ENCODE data around the gene NEDD4L. TPM values are rescaled to one million over a fixed set of nuclear protein-coding genes. Genes with fewer than 3 reads are reported as not detected.

Gene NEDD4L
- total RNA-seq, 3 donors from 2014 or later = 2.6 to 4.7 (median 2.9) TPM

DNA sequence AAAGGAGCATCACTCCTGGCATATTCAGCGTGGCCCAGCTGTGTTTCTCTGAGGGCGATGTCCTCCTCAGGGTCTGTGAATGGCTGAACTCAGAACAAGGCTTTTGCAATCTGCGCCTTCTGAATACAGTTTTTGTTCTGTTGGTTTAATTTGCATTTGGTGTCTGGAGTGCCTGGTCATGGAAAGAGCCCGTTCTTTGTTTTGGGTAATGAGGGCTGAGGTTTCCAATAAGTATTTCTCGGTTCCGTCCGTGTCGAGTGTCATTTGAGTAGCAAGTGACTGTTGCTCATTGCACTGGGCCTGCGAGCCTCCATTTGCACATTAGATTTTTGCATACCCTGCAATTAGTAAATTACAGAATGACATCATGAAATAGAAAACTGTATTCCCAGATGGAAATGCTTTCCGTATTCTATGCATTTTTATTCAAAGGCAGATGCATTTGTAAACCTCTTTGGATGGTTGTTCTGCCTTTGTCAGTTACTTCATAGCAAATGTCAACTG, 57.3 kb downstream of the NEDD4L start:
- DNase-seq (no peak), ATAC-seq (no peak)
- Mint-ChIP-seq H3K36me3 (ENCODE audit: insufficient read depth) (no peaks in the 10 kb centered on the region), H3K4me1 (ENCODE audit: low read depth) (peaks cover 3% of the 10 kb centered on the region), H3K4me3 (no peak overlapping the region), H3K9me3 (no peaks in the 10 kb centered on the region), H3K27me3 (ENCODE audit: low read depth) (peaks cover 2% of the 10 kb centered on the region)

DNA sequence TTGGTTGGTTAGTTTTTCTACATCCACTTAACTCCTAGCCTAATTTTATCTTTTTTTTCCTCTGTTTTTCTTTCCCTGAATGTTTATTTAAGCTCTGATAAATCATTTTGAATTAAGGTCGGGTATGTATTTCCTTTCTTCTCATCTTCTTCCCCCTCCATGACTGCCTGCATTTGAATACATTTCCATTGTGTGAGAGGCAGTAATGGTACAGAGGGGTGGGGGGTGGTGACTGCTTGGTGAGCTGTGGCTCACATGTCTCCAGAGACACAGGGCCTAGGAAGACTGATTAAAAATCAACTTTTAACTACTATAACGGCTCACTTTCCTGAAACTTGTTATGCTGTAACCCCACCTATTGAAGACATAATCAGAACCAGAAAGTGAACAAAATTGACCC, 58.0 kb downstream of the NEDD4L start:
- Mint-ChIP-seq H3K4me1 (ENCODE audit: low read depth) (peaks cover 3% of the 10 kb centered on the region), H3K9me3 (no peaks in the 10 kb centered on the region), H3K4me3 (no peak overlapping the region), H3K27me3 (ENCODE audit: low read depth) (peaks cover 2% of the 10 kb centered on the region), H3K36me3 (ENCODE audit: insufficient read depth) (no peaks in the 10 kb centered on the region)
- ATAC-seq = no peak
- no peak for DNase-seq

DNA sequence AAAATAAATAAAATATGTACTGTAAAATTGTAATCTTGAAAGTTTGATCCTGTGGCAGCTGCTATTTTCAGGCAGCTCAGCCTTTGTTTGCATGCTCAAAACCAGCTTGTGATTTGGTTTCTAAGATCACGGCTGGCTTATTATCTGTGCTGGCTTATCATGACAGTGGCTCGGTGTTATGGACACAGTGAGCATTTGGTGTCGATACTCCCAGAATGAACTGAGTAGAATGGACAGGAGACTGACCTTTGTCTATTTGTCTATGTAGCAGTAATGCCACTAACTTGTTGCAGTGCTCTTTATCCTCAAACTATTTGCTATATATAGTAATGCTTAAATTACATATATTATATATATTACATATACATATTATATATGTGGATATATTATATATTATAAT, 58.8 kb downstream of the NEDD4L start:
- H3K4me3 Mint-ChIP-seq = no peak overlapping the region
- H3K4me1 Mint-ChIP-seq (ENCODE audit: low read depth) = peaks cover 3% of the 10 kb centered on the region
- H3K27me3 Mint-ChIP-seq (ENCODE audit: low read depth) = peaks cover 2% of the 10 kb centered on the region
- H3K36me3 Mint-ChIP-seq (ENCODE audit: insufficient read depth) = no peaks in the 10 kb centered on the region
- no peaks in the 10 kb centered on the region for H3K9me3 Mint-ChIP-seq
- ATAC-seq (no peak), DNase-seq (no peak)

DNA sequence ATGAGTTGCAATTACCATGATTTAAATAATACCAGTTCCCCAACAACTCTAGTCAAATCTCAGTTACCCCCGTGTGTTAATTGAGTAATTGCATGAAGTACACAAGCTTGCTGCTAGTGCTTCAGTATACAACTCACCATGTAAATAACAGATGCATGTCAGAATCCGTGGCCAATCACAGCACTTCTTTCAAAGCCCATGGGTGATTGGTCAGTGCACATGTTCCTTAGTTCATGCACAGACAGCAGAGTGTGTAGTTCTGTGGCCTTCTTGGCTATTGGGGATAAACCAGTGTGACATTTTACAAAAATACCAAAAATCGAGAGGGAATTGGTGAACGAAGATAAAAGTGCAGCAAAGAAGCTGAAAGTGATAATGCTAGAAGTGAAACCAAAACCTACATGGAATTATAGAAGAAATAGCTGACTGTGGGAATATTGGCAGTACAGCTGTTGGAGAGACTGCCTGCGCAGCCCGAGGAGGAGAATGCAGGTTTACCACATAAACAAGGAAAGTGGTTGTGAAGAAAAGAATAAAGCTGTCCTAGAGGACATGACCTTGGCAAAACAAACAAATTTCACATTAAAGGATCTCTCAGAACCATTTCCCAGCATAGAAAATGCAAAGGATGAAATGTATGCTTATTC, 59.4 kb downstream of the NEDD4L start:
- Mint-ChIP-seq H3K9me3 (no peaks in the 10 kb centered on the region), H3K4me1 (ENCODE audit: low read depth) (peaks cover 3% of the 10 kb centered on the region), H3K27me3 (ENCODE audit: low read depth) (peaks cover 2% of the 10 kb centered on the region), H3K4me3 (no peak overlapping the region), H3K36me3 (ENCODE audit: insufficient read depth) (no peaks in the 10 kb centered on the region)
- ATAC-seq (no peak), DNase-seq (no peak)

GRCh38 chr18:58104096-58104495, 60.1 kb downstream of the NEDD4L start:
- H3K9me3 Mint-ChIP-seq = no peaks in the 10 kb centered on the region
- H3K27me3 Mint-ChIP-seq (ENCODE audit: low read depth) = peaks cover 2% of the 10 kb centered on the region
- H3K4me3 Mint-ChIP-seq = no peak overlapping the region
- H3K4me1 Mint-ChIP-seq (ENCODE audit: low read depth) = peaks cover 3% of the 10 kb centered on the region
- ATAC-seq (no peak), DNase-seq (no peak)
- H3K36me3 Mint-ChIP-seq (ENCODE audit: insufficient read depth) = no peaks in the 10 kb centered on the region

DNA sequence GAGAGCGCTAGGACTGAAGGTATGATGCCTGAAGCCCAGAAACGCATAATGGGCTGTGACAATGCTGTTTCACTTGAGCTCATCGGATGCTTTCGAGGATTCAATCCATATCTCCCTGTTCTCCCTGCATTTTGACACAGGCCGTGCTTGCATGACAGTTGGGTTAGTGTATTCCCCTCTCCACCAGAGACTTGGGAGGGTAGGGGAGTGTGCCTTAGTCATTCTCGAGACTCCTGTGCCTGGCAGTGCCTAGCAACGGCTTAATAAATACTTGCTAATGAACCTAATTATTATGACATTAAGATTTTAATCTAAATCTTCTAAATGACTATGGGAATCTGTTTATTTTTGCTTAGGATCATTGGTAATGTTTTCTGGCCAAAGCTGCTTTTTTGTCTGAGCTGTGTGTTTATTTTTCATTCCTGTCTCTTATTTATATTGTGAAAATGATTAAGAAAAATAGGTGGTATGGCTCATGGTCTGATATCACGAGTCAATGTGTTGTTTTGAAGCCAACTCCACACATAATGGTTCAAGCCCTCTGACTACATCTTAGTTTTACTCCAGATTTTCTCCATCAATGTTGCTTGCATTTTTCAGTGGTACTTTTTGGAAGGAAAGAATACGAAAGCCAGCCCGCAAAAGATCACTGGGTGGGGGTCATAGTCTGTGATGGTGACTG, 61.3 kb downstream of the NEDD4L start:
- Mint-ChIP-seq H3K4me3 (no peak overlapping the region), H3K36me3 (ENCODE audit: insufficient read depth) (no peaks in the 10 kb centered on the region), H3K4me1 (ENCODE audit: low read depth) (peaks cover 3% of the 10 kb centered on the region), H3K27me3 (ENCODE audit: low read depth) (peaks cover 2% of the 10 kb centered on the region), H3K9me3 (no peaks in the 10 kb centered on the region)
- DNase-seq (no peak), ATAC-seq (no peak)

DNA sequence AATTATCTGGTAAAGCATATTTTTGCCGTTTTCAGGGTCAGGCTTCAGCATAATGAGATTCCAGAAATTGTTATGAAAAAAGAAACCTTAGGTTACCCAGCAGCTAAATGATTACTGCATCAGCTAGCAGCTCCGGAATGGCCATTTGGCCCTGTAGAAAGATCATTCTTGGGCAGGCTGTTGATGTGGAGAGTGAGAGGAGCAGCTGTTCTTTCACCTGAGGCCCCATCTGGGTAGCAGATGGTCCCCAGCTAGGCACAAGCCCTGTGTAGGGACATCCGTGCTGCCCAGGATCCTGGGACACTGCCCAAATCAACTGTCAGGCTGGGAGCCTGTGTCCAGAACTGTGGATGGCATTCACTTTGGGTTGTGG, 61.8 kb downstream of the NEDD4L start:
- peaks cover 2% of the 10 kb centered on the region for H3K27me3 Mint-ChIP-seq (ENCODE audit: low read depth)
- H3K4me3 Mint-ChIP-seq = no peak overlapping the region
- no peak for ATAC-seq
- DNase-seq = no peak
- peaks cover 3% of the 10 kb centered on the region for H3K4me1 Mint-ChIP-seq (ENCODE audit: low read depth)
- H3K9me3 Mint-ChIP-seq = no peaks in the 10 kb centered on the region
- H3K36me3 Mint-ChIP-seq (ENCODE audit: insufficient read depth) = no peaks in the 10 kb centered on the region

DNA sequence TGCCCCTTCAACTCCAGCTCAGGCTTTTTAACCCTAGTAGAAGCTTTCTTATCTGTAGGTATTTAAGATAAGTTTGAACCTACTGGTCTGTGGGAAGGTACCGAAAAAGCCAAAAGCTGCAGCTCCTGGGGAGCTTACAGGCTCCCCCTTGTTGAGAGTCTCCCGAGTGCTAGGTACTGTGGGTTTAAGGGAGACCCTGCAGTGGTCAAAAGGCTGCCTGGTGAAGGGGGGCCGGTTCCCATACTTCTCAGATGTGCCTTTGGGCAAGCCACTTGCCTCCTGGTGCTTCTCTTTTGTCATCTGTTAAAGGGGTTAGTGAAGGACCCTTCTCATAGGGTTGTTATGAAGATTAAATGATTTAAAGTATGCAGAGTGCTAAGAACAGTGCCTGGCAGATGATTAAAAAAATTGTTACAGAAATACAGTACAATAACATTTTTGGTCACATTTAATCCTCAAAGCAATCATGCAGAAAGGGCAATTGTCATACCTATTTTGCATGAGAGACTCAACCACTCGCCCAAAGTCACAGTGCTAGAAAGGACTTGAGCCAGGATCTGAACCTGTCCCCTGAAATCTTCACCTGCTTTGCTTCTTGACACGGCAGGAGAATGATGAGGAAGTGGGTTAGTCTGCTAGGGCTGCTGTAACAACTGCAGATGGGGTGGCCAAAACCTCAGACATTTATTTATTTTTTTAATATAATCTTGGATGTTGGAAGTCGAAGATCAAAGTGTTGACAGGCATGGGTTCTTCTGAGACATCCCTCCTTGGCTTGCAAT, 62.5 kb downstream of the NEDD4L start:
- no peak overlapping the region for H3K4me3 Mint-ChIP-seq
- peaks cover 3% of the 10 kb centered on the region for H3K4me1 Mint-ChIP-seq (ENCODE audit: low read depth)
- H3K9me3 Mint-ChIP-seq = no peaks in the 10 kb centered on the region
- no peak for DNase-seq
- no peak for ATAC-seq
- no peaks in the 10 kb centered on the region for H3K36me3 Mint-ChIP-seq (ENCODE audit: insufficient read depth)
- peaks cover 5% of the 10 kb centered on the region for H3K27me3 Mint-ChIP-seq (ENCODE audit: low read depth)

GRCh38 chr18:58109256-58109655, 65.2 kb downstream of the NEDD4L start:
- ATAC-seq (no peak), DNase-seq (no peak)
- no peaks in the 10 kb centered on the region for H3K4me1 Mint-ChIP-seq (ENCODE audit: low read depth)
- no peaks in the 10 kb centered on the region for H3K9me3 Mint-ChIP-seq
- peaks cover 5% of the 10 kb centered on the region for H3K27me3 Mint-ChIP-seq (ENCODE audit: low read depth)
- H3K36me3 Mint-ChIP-seq (ENCODE audit: insufficient read depth) = no peaks in the 10 kb centered on the region
- no peak overlapping the region for H3K4me3 Mint-ChIP-seq

DNA sequence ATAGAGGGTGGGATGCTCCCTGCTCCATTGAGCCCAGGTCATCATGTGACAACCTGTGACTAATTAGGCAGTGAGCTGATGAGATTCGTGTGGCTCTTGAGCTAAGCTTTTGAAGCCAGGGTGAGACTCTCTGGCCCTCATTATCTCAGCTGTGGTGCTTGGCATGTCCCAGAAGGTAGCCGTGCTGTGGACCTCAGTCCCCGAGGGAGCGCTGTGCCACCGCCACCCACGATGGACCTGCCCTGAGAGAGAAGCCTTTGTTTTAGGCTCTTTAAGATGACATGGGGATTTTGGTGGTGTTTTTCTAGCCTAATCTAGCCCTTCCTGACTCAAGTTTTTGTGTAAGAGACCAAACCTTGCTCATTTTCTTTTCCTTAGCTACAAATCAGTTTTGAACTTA, 66.4 kb downstream of the NEDD4L start:
- ATAC-seq (no peak), DNase-seq (no peak)
- Mint-ChIP-seq H3K4me1 (ENCODE audit: low read depth) (no peaks in the 10 kb centered on the region), H3K36me3 (ENCODE audit: insufficient read depth) (no peaks in the 10 kb centered on the region), H3K9me3 (no peaks in the 10 kb centered on the region), H3K4me3 (no peak overlapping the region), H3K27me3 (ENCODE audit: low read depth) (peaks cover 9% of the 10 kb centered on the region)

DNA sequence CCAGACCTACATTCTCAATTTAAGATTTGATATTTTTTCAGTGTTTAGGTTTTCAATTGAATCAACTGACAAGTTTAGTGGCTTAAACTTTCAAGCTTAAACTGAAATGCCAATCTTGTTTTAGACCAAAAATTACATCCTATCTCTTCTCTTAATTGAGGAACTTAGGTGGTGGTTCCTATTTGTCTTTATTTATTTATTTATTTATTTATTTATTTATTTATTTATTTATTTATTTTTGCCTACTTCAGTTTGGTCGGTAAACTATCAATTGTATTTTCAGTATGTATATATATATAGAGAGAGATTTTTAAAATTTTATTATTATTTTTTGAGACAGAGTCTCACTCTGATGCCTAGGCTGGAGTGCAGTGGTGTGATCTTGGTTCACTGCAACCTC, 68.1 kb downstream of the NEDD4L start:
- Mint-ChIP-seq H3K36me3 (ENCODE audit: insufficient read depth) (no peaks in the 10 kb centered on the region), H3K4me1 (ENCODE audit: low read depth) (no peaks in the 10 kb centered on the region), H3K9me3 (no peaks in the 10 kb centered on the region), H3K27me3 (ENCODE audit: low read depth) (peaks cover 9% of the 10 kb centered on the region), H3K4me3 (no peak overlapping the region)
- DNase-seq (no peak), ATAC-seq (no peak)

GRCh38 chr18:58113337-58113736, 69.3 kb downstream of the NEDD4L start:
- Mint-ChIP-seq H3K9me3 (no peaks in the 10 kb centered on the region), H3K36me3 (ENCODE audit: insufficient read depth) (no peaks in the 10 kb centered on the region), H3K27me3 (ENCODE audit: low read depth) (peaks cover 9% of the 10 kb centered on the region), H3K4me1 (ENCODE audit: low read depth) (no peaks in the 10 kb centered on the region), H3K4me3 (no peak overlapping the region)
- no peak for ATAC-seq
- no peak for DNase-seq

- no peak for DNase-seq
- Mint-ChIP-seq H3K27me3 (ENCODE audit: low read depth) (peaks cover 9% of the 10 kb centered on the region), H3K9me3 (no peaks in the 10 kb centered on the region), H3K36me3 (ENCODE audit: insufficient read depth) (no peaks in the 10 kb centered on the region), H3K4me3 (no peak overlapping the region), H3K4me1 (ENCODE audit: low read depth) (no peaks in the 10 kb centered on the region)
- no peak for ATAC-seq
Observed at GRCh38 chr18:58114766-58115165, 70.7 kb downstream of the NEDD4L start.

DNA sequence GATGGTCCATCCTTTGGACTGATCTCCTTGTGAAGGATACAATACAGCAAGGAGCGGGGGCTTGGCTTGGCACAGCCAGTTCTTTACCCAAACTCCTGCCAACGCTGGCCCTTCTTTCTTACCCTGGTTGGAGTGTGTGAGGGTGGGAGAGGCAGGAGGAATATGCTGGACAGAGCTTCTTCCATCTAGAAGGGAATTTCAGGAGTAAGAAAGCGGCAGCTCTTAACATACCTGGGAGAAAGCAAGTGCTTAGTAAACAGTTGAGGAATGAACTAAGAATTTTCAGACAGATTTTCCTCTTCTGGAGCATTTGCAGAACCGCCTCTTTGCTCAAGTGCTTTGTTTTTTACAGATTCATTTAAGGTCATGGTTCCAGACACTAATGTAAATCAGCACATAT, 72.8 kb downstream of the NEDD4L start:
- no peaks in the 10 kb centered on the region for H3K4me1 Mint-ChIP-seq (ENCODE audit: low read depth)

More for the DNA sequence above, 72.8 kb downstream of the NEDD4L start:
- Mint-ChIP-seq H3K27me3 (ENCODE audit: low read depth) (peaks cover 7% of the 10 kb centered on the region), H3K36me3 (ENCODE audit: insufficient read depth) (no peaks in the 10 kb centered on the region), H3K9me3 (no peaks in the 10 kb centered on the region), H3K4me3 (no peak overlapping the region)
- ATAC-seq = peak in 1 of 2 donors; percentile 10
- no peak for DNase-seq
